Transverse colon (tissue), 4 donors: Measurements from ENCODE around the gene CEP126. TPM values are rescaled to one million over a fixed set of nuclear protein-coding genes. Genes with fewer than 3 reads are reported as not detected.

Source experiments
- DNase-seq: peaks from one replicate; pipeline ENCODE4 v3.0.0-alpha.2; 2019
- H3K27ac ChIP-seq, 4 donors: fragments of 200-600 bp; sonication (generic); 2 replicates each; pipeline ENCODE4 v1.5.1; 2016 to 2018; ENCODE audit warnings: inconsistent platforms in 4 of 4
- H3K27me3 ChIP-seq: fragments of 200-600 bp; sonication (generic); 2 replicates; pipeline ENCODE4 v1.5.1; 2017; ENCODE audit warnings: inconsistent platforms
- H3K36me3 ChIP-seq, 4 donors: fragments of 200-600 bp; sonication (generic); 2 replicates each; pipeline ENCODE4 v1.5.1; 2017 to 2019; ENCODE audit warnings: inconsistent platforms in 4 of 4
- H3K4me1 ChIP-seq, 4 donors: fragments of 200-600 bp; sonication (generic); 2 replicates each; pipeline ENCODE4 v1.5.1; 2017 to 2020; ENCODE audit warnings: inconsistent platforms in 4 of 4
- H3K4me3 ChIP-seq, 4 donors: fragments of 200-600 bp; sonication (generic); 1 replicate in 1 of 4; 2 replicates in 3 of 4; pipeline versions ENCODE4 v1.5.1 to v1.6.1; 2017 to 2019; ENCODE audit warnings: inconsistent platforms in 4 of 4
- H3K9me3 ChIP-seq, 2 donors: fragments of 200-600 bp; sonication (generic); 2 replicates each; pipeline ENCODE4 v1.5.1; 2017 to 2019; ENCODE audit warnings: inconsistent platforms in 2 of 2
- CTCF ChIP-seq, 5 experiments: fragments of 200-600 bp in 3 of 5; fragments of 450-650 bp in 2 of 5; sonication (generic) in 3 of 5; IDR thresholded peaks; 1 replicate in 2 of 5; 2 replicates in 3 of 5; pipeline ENCODE4 v1.5.1; 2016 to 2017; ENCODE audit warnings: antibody characterized with exemption in 5 of 5, inconsistent platforms in 3 of 5, mild to moderate bottlenecking in 2 of 5, moderate library complexity in 1 of 5
- EP300 ChIP-seq: sonication (generic); formaldehyde crosslinking; IDR thresholded peaks from one replicate; pipeline ENCODE4 v1.6.1; 2017; ENCODE audit warnings: antibody characterized with exemption, low read depth
- POLR2A ChIP-seq: fragments of 450-650 bp; IDR thresholded peaks from one replicate; pipeline ENCODE4 v1.6.1; 2016; ENCODE audit warnings: antibody characterized with exemption, mild to moderate bottlenecking, moderate library complexity
- POLR2AphosphoS5 ChIP-seq, 3 donors: sonication (generic); formaldehyde crosslinking; IDR thresholded peaks; one replicate each; pipeline ENCODE4 v1.6.1; 2016; ENCODE audit warnings: antibody characterized with exemption in 3 of 3
- WGBS, 2 donors: methylation state at CpG; one replicate each; pipeline ENCODE4 v1.1.5; 2018; ENCODE audit warnings: low coverage in 1 of 2; 5-methylcytosine and 5-hydroxymethylcytosine counted together
- in situ Hi-C, 4 donors: fragments of 200-750 bp; cut with MboI; loops; one replicate each; pipeline versions ENCODE4 v1.15.0 to v1.15.1; 2017; ENCODE audit warnings: low sequenced_read_pairs in 3 of 4, low pct_ligation_motif_present in 1 of 4, low pct_unique_long_range_greater_than_20kb in 1 of 4
- intact Hi-C: fragments of 100-400 bp; cut with DNase I; formaldehyde crosslinking; loops from one replicate; pipeline ENCODE4 v1.15.1; 2023; ENCODE audit warnings: low total_unique reads
- total RNA-seq, 4 donors: library from RNA; depleted of rRNA; stranded (reverse); fragments of >200 nt; gene quantifications; one replicate each; pipeline ENCODE4 v1.1.0, GENCODE V29; 2016

CEP126 gene, protein sequence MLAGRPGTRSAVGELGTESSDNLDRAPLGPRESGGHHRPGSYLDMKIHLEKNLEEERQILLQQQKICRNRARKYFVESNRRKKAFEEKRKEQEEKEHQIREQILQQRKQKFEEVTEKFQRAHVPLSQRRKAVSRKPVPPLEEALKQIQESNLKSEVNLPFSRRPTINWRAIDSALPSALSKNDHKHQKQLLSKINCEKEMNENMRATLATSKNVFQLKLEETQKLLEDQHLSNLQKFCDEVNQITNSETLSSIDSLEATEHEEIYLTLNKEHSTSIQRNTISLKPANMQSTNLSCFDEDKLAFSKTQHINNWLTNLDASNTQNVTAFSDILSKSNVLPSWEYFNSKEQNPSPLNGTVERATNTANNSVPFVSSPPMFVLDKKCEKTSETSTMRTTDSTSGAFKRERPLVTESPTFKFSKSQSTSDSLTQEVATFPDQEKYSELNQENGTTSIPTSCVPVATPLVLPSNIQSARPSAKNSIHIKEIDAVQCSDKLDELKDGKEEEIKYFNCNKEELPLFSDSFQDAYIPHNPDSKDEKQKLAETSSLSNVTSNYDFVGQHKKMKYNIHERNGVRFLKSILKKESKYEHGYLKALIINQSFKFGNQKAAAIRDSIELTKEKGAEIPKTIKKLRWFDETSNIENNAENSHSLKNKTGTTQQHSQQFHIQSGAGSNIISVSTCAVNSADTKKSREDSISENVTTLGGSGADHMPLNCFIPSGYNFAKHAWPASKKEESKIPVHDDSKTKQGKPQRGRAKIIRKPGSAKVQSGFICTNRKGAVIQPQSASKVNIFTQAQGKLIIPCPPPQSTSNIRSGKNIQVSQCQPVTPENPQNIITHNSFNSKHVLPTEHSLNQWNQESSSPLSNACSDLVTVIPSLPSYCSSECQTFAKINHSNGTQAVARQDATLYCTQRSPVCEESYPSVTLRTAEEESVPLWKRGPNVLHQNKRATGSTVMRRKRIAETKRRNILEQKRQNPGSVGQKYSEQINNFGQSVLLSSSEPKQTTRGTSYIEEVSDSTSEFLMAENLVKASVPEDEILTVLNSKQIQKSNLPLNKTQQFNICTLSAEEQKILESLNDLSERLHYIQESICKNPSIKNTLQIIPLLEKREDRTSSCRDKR
- total RNA-seq = 1 to 10 TPM; 1.1 to 6.4 (median 3.8) TPM

DNA sequence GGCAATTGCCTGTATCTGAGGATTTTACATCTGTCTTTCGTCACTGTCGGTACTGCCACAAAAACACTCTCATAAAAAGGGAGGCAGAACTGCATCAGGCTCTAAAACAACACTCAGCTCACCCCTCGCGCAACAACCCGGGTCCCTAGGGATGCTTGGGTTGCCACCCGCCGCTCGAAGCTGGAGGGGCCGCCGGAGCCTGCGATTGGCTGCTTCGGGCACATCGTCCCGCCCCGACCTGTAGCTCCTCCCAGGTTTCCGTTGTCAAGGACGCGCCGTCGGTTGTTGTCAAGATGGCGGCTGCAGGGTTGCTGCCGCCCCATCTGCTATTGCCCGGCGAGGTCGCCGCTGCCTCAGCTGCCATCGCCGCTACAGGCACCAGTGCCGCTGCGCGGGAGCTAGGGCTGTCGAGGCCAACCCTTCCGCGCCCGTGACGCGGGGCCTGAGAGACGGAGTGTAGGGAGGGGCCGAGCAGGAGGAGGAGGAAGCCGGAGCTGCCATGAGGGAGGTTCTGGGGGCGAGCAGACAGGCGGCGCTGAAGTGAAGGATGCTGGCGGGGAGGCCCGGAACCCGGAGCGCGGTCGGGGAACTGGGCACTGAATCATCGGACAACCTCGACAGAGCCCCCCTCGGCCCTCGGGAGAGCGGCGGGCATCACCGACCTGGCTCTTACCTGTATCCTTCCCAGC lies at the start of gene CEP126:
Gene CEP126, plus strand, starts transcription at position 273 of the 689 bp plus-strand sequence. Its CDS starts 275 bp downstream, at position 548.
- Histone ChIP-seq H3K27me3 (no peaks in the 10 kb centered on the region), H3K9me3 (no peaks in the 10 kb centered on the region), H3K27ac (peak within 1 kb of the TSS; percentile 87 to 91 (median 90)), H3K4me1 (peaks cover 3 to 28% (median 12%) of the 10 kb centered on the region in 4 donors), H3K36me3 (no peaks in the 10 kb centered on the region), H3K4me3 (peak within 1 kb of the TSS; percentile 53 to 83 (median 65))
- peak; percentile 95 for DNase-seq
- in situ Hi-C loops = no loop called here
- TF ChIP-seq CTCF (IDR thresholded peaks at IDR 0.05) = peak in 4 of 5 experiments; percentile 34 to 60 (median 41)
- TF ChIP-seq POLR2AphosphoS5 (IDR thresholded peaks at IDR 0.05) = peak; percentile 31 to 78 (median 56)
- peak; percentile 50 for TF ChIP-seq POLR2A
- no peak for TF ChIP-seq EP300
- 0 to 1% methylated on average over 2 to 52 of the region's 56 CpGs for WGBS, 2 donors
- intact Hi-C loops = no loop called here

DNA sequence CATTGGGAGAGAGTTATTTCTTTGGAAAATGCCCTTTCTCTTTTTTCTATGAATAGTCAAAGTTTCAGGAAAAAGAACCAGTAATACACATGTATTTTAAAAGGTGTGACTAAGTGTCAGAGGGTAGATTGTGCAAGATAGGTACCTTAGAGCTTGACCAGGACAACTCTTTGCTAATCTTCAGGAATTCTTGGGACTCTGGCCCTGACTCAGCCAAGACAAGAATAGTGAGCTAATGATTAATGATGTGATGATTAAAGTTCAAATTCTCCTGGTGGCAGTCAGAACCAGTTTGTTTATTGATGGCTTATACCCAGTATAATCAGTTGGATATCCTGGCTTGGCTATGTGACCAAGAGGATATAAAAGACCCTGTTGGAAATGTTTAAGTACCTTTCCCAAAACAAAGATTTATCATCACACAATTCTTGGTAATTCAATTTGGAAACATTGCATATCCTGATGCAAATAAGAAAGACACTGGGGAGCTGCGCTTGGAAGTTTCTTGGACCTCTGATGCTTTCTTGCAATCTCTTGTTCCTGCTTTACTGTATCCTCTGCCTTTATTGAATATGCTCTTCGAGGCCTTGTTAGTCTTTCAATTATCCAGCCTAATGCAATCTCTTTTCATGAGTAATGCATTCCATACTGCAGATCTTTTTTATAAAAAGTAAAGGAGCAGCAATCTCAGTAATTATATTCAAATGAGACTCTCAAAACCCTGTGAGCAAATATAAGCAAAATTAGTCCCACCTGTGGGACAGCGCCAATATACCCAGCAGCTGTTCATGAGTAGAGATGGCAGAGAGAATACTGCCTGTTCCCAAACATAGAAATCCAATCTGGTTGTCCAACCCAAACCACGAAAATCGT lies 48.0 kb upstream of the CEP126 start:
- intact Hi-C loops = no loop called here
- Histone ChIP-seq H3K9me3 (no peaks in the 10 kb centered on the region), H3K4me3 (no peak overlapping the region), H3K27me3 (no peaks in the 10 kb centered on the region), H3K36me3 (no peaks in the 10 kb centered on the region), H3K27ac (no peak overlapping the region), H3K4me1 (no peaks in the 10 kb centered on the region)
- in situ Hi-C loops = loop anchor here in 3 of 4 donors (10.0 to 25.0 kb wide), 2 partner anchors 138 to 145 kb away; no protein-coding TSS in a partner anchor
- no peak for TF ChIP-seq POLR2AphosphoS5 (IDR thresholded peaks at IDR 0.05)
- no peak for TF ChIP-seq POLR2A
- no peak for TF ChIP-seq CTCF (IDR thresholded peaks at IDR 0.05)
- TF ChIP-seq EP300 = no peak
- DNase-seq = no peak
- WGBS, 2 donors = 66 to 72% methylated on average over 5 of the region's 5 CpGs

GRCh38 chr11:101867951-101868350 lies 46.9 kb upstream of the CEP126 start:
- Histone ChIP-seq H3K4me3 (no peak overlapping the region), H3K36me3 (no peaks in the 10 kb centered on the region), H3K9me3 (no peaks in the 10 kb centered on the region), H3K27me3 (no peaks in the 10 kb centered on the region), H3K4me1 (no peaks in the 10 kb centered on the region), H3K27ac (no peak overlapping the region)
- in situ Hi-C loops (loop anchor here in 3 of 4 donors (10.0 to 25.0 kb wide), 2 partner anchors 137 to 144 kb away; no protein-coding TSS in a partner anchor), intact Hi-C loops (no loop called here)
- 68 to 88% methylated on average over 2 of the region's 2 CpGs for WGBS, 2 donors
- no peak for DNase-seq
- TF ChIP-seq EP300 = no peak
- no peak for TF ChIP-seq POLR2A
- no peak for TF ChIP-seq CTCF (IDR thresholded peaks at IDR 0.05)
- no peak for TF ChIP-seq POLR2AphosphoS5 (IDR thresholded peaks at IDR 0.05)
